HG03060 (cell line): Measurements from ENCODE around the gene ATP2B2.

Experiments
- ATAC-seq: cut with Tn5 transposase; IDR thresholded peaks from one replicate; pipeline ENCODE4 v1.9.1; 2021; ENCODE audit warnings: low read depth, moderate number of reproducible peaks; ENCODE audit not compliant: unreplicated experiment

Gene ATP2B2

DNA sequence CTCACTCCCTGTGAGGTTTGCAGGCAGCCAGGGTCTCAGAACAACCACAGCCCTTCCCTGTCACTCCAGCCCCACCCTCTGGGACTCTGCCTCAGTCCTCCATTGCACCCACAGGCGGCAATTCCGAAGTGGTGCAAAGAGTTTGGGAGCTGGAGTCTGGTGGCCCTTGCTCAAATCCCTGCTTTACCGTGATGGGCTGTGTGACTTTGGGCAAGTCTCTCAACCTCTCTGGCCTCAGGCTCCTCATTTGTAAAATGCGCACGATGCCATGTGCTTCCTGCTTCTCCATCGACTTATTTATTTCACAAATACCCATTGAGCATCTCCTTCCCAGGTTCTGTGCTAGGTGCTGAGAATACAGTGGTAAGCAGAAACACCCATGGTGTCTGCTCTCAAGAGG lies 7.3 kb upstream of the ATP2B2 start:
- ATAC-seq: no peak

DNA sequence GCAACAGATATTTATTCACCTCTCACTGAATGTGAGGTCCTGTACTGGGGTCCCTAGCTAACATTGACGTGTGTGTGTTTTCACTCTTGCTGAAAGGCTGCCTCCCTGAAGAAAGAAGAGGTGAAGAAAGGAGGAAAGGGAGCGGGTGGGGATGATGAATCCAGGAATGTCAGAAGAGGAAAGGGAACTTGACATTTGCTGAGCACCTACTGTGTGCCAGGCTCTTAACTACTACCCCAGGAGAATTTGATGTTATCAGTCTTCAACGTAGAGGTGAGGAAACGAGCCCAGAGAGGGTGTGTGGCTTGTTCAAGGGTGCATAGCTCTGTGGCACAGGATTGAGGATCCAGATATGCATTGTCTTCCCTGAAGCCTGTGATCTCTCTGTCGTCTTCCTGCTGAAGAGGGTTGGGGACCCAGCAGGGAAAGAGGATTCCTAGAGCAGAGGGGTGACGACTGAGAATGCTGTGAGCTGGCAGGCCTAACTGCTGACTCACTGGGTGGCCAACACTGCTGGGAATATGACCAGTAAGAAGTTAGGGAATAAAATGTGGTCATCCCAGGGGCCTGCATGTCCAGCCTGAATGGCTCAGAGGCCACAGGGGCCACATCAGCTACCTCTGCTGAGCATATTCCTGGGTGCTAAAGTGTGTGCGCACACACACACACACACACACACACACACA lies 6.6 kb upstream of the ATP2B2 start:
- ATAC-seq: no peak

DNA sequence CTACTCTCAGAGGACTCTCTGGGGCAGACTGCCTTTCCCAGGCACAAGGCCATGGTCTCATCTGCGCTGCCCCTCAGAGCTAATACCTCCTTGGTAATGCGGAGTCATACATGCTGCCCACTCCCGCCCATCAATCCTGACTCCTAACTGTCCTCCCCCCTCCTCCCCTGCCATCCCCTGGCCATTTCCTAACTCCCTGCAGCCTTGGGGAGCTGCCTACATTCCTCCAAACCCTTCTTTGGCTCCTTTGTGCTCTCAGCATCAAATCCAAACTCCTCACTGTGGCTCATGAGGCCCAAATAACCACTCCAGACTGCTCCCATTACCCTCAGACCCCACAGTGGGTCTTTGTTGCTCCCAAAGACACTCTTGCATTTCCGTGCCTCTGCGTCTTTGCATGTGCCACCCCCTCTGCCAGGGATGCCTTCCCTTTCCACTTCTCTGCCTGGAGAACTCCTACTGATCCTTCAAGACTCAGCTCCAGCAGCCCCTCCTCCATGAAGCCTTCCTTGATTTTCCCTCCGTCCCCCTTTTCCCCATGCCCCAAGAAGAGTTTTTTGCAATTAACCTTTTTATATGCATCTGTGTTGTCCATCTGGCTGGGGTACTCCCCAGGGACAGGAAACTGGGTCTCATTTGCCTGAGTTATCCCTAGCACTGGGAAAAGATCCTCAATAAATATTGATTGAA lies 5.5 kb upstream of the ATP2B2 start:
- no peak for ATAC-seq

DNA sequence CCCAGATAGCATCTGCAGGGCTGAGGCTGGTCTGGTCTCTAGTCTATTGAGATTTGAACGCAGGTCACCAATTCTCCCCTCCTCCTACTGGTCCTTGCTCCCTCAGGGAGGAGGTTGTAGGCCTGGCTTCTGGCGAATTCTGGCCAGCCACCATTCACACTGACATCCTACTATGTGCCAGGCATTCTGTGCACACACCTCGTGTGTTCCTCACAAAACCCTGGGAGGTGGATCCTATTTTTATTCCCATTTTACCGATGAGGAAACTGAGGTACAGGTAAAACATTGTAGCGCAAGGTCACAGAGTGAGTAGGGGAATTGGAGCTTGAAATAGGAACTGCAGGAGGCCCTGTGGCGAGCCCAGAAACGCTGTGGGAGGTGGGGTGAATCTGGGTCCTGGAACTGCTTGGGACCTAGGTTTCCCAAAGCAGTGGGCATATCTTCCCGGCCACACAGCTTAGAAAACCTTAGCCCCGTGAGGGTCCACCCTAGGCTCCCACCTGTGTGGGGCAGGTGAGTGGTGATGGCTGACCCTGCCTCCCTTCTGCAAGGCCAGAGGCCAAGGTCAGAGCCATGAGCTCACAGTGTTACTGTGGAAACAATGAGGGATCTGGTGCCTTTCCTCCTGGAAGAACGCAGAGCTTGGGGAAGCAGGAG lies 4.8 kb upstream of the ATP2B2 start:
- no peak for ATAC-seq

DNA sequence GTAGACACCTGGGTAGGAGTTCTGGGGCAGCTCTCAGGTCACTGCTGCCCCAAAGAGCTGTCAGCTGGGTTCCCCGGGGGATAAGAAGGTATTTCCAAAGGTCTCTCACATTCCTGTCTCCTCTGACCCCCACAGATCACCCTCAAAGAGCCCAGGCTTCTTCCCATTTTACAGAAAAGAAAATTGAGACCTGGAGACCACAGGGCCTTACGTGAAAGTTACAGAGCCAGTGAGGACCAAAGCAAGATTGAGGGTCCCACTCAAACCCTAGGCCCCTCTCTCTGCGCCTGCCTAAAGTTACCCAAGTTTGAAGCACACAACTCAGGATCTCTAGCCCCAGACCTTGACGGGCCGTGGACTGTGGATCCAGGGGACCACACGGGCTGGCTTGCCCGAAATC lies 3.9 kb upstream of the ATP2B2 start:
- ATAC-seq: no peak

DNA sequence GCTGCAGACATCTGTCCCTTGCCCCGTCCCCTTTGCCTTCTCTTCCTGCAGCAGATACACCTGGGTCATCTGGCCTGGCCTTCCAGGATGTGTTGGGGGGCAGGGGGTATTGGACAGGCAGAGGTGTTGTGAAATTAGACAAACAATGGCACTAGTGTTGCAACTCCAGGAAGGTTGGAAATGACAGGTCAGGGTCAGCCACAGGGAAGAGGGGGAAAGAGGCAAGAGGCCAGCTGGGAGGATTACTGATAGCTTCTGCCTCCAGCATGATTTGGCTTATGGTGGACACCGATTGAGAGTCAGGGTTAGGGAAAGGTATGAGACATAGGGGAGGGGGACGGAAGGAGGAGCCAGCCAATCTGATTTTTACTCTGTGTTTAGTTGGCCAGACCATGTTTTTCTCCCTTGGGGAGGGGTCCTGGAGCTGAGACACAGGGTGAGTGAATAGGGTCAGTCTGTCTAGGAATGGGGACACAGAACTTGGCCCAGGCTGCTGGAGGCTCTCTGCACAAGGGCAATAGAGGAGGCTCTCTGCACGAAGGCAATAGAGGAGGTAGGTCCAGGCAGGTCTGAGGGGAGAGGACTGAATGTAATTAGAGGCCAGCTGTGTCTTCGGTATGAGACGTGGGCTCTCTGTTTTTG lies 3.4 kb upstream of the ATP2B2 start:
- ATAC-seq: no peak

DNA sequence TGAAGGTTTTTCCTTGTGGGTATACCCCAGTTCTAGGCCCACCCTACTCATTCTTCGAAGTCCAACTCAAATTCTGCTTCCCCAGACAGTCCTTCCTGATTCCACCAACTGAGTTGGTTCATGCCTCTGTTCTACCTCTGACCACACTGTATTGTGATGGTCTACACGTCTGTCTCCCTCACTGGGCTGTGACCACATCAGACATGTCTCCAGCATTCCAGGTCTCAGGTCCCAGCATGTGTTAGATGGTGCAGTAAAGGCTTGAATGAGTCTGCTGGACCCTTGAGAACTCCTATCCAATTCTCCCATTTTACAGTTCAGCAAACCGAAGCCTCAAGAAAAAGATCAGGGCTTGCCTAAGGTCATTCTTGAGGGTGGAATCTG lies 2.8 kb upstream of the ATP2B2 start:
- ATAC-seq: no peak

DNA sequence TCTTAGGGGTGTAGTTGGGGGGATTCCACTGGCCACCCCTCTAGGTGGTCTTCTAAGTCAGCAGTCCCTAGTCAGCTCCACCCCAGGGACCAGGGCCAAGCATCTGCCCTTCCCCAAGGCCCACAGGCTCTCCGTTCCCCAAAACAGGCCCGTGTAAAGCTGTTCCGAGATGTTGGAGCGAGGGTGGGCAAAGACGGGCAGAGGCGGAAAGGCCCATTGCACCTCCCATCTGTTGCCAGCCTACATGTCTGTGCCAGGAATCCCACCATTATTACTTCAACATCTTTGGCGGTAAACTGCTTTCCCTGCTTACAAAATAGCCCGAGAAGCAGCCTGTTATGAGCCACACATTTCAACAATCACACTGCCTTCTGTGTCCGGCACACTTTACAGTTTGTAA lies 1.9 kb upstream of the ATP2B2 start:
- ATAC-seq: no peak

DNA sequence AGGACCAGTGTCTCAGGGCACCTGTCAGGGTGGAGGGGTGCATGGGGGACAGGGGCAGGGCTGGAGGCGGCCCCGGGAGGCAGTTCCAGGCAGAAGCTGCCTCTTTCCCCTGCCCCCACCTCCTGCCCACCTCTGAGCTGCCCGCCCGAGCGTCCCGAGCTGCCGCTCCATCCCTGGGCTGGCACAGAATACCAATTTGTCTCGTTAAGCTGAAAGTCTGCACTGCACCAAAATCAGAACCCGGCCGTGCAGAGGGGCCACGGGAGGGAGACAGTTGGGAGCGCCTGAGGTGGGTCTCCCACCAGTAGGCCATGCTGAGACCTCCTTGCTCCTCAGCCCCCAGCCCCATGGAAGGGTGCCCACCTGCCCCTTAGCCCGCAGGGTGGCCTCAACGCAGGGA lies 1.3 kb upstream of the ATP2B2 start:
- ATAC-seq: no peak

DNA sequence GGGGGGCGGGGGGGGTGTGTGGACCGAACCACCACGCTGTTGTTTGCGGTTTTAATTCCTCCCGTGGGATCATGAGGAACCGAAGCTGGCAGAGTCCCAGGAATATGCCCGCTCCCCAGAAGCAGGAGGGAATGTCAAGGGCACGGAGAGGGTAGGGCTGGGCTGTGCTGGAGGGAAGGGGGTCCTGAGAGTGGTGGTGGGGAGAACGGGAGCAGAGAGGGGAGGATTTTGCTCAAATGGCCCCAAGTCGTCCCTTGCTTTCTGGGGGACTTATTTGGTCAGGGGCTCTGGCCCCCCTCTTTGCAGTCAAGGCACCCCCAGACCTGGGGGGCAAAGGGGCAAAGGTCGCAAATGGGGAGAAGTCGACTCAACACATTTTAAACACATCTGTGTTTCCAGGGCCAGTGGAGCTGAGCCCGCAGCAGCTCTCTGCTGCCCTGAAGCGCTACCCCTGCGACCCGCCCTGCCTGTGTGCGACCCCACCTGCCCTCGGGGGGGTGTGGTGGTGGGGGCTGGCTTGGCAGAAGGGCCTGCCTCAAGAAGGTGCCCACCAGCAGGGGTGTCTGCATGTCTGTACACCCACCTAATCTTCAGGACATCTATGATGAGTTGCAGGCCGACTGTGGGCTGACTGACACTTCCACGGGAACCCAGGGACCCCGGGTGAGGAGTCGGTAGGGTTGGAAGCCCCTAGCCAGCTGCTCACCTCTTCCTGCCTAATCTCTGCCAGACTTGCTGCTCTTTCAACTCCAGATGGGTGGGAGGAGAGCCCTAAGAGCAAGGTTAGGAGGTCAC lies 602 bp upstream of the ATP2B2 start:
- ATAC-seq: no peak

DNA sequence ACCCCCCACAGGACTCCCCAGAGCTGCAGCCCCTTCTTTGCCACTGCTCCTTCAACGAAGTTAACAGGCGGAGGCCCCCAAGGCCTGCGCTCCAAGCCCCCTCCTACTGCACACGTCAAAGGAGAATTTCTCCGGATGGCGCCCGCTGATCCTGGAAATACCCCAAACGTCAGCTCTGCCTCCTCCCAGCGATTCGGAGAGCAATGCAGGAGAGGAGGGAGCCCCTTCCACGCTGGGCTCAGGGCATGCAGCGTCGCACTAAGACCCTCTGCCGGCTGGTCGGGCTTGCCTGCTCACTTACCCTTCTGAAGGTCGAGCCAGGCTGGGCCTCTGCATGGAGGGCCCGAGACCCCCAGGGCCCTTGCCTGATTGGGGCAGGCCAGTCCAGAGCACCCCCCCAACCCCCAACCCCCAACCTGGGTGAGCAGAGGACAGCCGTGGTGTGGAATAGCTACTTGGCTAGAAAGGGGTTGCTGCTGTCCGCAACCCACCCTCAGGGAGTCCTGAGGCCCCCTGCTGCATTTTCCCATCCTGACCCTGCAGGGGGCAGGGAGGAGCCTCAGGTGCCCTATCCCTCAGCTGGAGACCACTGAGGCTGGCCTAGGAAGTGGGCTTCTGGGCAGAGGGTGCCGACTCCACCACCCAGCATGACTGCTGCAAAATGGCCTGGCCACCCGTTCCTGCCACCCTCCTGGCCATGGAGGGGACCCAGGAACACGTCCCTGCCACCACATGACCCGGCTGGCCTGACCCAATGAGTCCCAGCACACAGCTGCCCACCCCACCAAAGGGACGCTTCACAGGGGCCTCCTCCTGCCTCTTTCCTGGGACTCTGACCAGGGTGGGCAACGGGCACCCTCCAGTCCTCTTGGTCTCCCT lies 976 bp downstream of the ATP2B2 start:
- no peak for ATAC-seq

DNA sequence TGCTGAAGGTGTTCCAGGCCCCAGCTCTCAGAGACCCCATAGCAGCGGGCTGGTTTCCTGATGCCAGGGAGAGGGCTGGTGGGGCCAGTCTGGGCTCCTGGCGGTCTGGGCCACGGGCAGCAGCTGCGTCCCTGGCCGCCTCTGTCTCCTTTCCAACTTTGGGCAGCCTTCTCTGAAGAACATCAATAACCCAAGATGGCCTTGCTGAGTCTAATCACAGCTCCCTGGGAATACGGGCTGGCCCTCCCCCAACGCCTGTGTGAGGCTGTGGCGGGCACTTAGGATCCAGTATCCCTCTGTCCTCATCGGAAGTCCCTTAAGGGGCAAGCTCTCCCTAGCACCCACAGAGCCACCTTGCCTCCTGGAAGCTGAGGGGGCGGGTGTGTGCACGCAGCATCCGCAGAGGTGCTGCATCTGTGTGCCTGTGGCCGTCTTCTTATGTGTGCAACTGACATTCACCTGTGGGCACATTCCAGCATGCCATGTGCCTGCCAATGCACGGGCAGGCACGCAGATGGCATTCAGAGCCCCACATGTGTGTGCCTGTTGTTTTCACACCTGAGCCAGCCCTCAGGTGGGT lies 2.1 kb downstream of the ATP2B2 start:
- no peak for ATAC-seq

DNA sequence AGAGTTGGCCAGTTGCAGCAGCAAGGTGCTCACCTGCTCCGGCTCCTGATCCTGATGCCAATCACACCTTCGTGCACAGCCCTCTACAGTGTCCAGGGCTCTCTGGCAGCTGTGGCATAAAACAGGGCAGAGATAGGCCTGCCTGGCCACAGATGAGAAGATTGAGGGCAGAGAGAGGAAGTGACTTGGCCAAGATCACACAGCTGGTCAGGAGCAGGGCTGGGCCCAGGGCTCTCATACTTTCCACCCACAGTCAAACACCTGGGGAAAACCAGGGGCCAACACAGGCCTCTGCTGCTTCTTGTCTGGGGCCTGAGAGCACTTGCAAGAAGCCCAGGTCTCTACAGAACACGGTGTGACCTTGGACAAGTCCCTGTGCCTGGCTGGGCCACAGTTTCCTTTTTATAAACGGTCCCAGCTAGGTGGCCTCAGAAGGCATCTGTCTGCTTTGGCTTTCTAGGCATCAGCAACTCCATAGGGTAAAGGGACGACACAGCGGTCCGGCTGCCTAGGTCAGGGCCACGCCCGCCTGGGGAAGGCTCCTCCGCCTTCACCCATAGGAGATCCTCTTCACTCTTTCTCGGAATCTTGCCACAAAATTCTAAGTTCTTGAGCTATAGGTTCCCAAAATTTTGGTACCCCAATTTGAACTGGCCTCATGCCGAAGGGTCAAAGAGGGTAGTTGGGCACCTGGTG lies 3.1 kb downstream of the ATP2B2 start:
- no peak for ATAC-seq

DNA sequence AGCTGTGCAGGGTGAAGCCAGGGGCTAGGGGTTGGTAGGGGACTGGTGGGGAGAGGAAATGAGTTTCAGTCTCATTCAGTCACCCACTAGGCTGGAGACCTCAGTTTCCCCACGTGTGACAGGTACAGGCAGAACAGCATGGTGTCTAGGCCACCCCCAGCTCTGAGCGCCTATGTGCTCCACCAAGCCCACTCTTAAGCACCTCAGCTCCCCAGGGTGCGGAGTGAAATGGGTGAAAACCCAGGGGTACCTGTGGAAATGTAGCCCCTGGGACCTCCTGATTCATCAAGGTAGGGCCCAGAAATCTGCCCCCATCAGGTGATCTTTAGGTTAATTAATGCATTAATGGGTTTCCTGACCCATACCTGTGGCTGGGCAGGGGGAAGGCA lies 3.7 kb downstream of the ATP2B2 start:
- no peak for ATAC-seq

DNA sequence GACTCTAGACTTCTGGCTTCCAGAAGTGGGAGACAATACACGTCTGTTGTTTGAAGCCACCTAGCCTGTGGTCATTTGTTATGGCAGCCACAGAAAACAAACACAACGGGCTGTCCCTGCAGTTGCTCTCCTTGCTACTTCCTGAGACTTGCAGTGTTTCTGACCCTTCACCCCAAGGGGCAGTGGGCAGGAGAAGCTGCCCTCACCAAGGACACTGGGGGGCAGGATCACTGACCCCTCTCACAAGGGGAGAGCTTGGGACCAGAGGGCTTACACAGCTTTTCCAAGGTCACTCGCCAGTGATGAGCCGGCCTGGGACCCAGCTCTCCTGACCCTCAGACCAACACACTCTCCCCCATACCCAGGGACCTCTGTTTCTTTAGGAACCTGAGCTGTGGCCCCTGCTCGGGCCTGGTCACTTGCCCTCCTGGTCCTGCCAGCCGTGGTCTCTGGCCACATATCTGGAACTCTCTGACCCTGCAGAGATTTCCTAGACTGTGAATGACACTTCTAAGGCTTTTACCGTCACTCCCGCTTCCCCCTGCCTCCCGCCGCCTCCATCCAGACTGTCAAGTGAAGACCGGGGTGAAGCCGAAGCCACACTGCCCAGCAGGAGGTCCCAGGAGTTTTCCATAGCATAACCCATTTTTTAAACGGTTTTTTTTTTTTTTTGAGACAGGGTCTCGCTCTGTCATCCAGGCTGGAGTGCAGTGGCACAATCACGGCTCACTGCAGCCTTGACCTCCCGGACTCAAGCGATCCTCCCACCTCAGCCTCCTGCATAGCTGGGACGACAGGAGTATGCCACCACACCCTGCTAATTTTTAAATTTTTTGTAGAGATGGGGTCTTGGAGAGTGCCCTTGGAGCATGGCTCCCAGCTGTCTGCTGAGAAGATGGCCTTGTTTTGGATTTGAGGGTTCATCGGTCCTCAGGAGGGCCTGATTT lies 4.4 kb downstream of the ATP2B2 start:
- no peak for ATAC-seq

DNA sequence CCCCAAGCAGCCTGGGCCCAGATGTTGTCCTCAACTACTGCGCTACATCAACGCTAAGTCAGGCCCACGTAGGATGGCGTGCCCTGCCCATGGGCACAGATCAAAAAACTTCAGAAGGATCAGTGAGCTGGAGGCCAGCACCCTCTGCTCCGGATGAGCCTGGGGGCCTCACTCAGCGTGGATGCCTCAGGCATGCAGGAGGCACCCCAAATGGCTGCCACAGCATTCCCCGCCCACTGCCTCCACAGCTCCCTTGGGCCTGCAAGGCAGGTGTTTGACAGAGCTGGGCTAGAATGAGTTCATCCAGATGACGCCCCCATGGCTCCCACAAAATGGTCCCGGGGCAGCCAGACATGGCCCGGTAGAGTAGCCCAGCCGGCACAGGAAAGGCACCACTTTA lies 7.1 kb downstream of the ATP2B2 start:
- ATAC-seq: no peak

DNA sequence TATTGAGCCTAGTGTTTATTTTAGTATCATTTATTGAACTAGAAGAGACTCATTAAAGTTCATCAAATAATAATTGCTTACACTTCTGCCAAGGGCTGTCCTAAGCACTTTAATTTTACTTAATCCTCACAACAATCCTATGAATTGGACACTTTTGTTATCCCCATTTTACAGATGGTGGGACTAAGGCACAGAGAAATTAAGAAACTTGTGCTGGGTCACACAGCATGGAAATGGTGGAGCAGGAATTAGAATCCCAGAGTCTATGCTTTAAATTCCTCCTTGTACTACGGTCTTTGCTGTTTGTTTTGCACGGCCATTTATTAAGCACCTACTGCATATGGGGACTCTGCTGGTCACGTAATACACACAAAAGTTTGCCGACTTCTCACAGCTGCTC lies 7.9 kb downstream of the ATP2B2 start:
- no peak for ATAC-seq
